ENCODE data around the gene LPIN1. TPM values are rescaled to one million over a fixed set of nuclear protein-coding genes. Genes with fewer than 3 reads are reported as not detected.

LPIN1 gene
- total RNA-seq, 1 donor from 2014 or later = 18.3 TPM

GRCh38 chr2:11705063-11705462 is 41.4 kb upstream of the LPIN1 start:
- Mint-ChIP-seq H3K27me3 (peaks cover 4% of the 10 kb centered on the region), H3K4me1 (ENCODE audit: low read depth) (no peaks in the 10 kb centered on the region), H3K27ac (no peak overlapping the region), H3K4me3 (ENCODE audit: low read depth) (no peak overlapping the region), H3K9me3 (ENCODE audit: low read depth) (peaks cover 5% of the 10 kb centered on the region), H3K36me3 (ENCODE audit: insufficient read depth) (peaks cover 2% of the 10 kb centered on the region)
- no peak for TF ChIP-seq CTCF (IDR thresholded peaks at IDR 0.05; ENCODE audit: unreplicated experiment)
- DNase-seq (ENCODE audit: low spot score, unreplicated experiment) = no peak

- Mint-ChIP-seq H3K9me3 (ENCODE audit: low read depth) (peaks cover 5% of the 10 kb centered on the region), H3K36me3 (ENCODE audit: insufficient read depth) (peaks cover 2% of the 10 kb centered on the region), H3K4me1 (ENCODE audit: low read depth) (no peaks in the 10 kb centered on the region), H3K4me3 (ENCODE audit: low read depth) (no peak overlapping the region), H3K27ac (no peak overlapping the region), H3K27me3 (peaks cover 4% of the 10 kb centered on the region)
- DNase-seq (ENCODE audit: low spot score, unreplicated experiment) = no peak
- TF ChIP-seq CTCF (IDR thresholded peaks at IDR 0.05; ENCODE audit: unreplicated experiment) = no peak
These were observed 40.7 kb upstream of the LPIN1 start for GRCh38 chr2:11705711-11706110.

- Mint-ChIP-seq H3K4me3 (ENCODE audit: low read depth) (no peak overlapping the region), H3K36me3 (ENCODE audit: insufficient read depth) (peaks cover 2% of the 10 kb centered on the region), H3K4me1 (ENCODE audit: low read depth) (no peaks in the 10 kb centered on the region), H3K9me3 (ENCODE audit: low read depth) (peaks cover 5% of the 10 kb centered on the region), H3K27ac (no peak overlapping the region), H3K27me3 (peaks cover 8% of the 10 kb centered on the region)
- no peak for DNase-seq (ENCODE audit: low spot score, unreplicated experiment)
- TF ChIP-seq CTCF (IDR thresholded peaks at IDR 0.05; ENCODE audit: unreplicated experiment) = no peak
These were observed 38.3 kb upstream of the LPIN1 start for GRCh38 chr2:11708106-11708505.

GRCh38 chr2:11709293-11709692 is 37.1 kb upstream of the LPIN1 start:
- Mint-ChIP-seq H3K9me3 (ENCODE audit: low read depth) (peaks cover 5% of the 10 kb centered on the region), H3K4me3 (ENCODE audit: low read depth) (no peak overlapping the region), H3K27me3 (peaks cover 14% of the 10 kb centered on the region), H3K27ac (no peak overlapping the region), H3K36me3 (ENCODE audit: insufficient read depth) (peaks cover 2% of the 10 kb centered on the region), H3K4me1 (ENCODE audit: low read depth) (no peaks in the 10 kb centered on the region)
- TF ChIP-seq CTCF (IDR thresholded peaks at IDR 0.05; ENCODE audit: unreplicated experiment) = no peak
- no peak for DNase-seq (ENCODE audit: low spot score, unreplicated experiment)

GRCh38 chr2:11710210-11710609 is 36.2 kb upstream of the LPIN1 start:
- Mint-ChIP-seq H3K36me3 (ENCODE audit: insufficient read depth) (peaks cover 2% of the 10 kb centered on the region), H3K4me3 (ENCODE audit: low read depth) (no peak overlapping the region), H3K27me3 (peaks cover 20% of the 10 kb centered on the region), H3K9me3 (ENCODE audit: low read depth) (peaks cover 5% of the 10 kb centered on the region), H3K4me1 (ENCODE audit: low read depth) (no peaks in the 10 kb centered on the region), H3K27ac (no peak overlapping the region)
- DNase-seq (ENCODE audit: low spot score, unreplicated experiment) = no peak
- TF ChIP-seq CTCF (IDR thresholded peaks at IDR 0.05; ENCODE audit: unreplicated experiment) = no peak

Measured in progenitor cell of endocrine pancreas (in vitro differentiated cells).